ENCODE data around the gene CIDEC.

CIDEC gene

DNA sequence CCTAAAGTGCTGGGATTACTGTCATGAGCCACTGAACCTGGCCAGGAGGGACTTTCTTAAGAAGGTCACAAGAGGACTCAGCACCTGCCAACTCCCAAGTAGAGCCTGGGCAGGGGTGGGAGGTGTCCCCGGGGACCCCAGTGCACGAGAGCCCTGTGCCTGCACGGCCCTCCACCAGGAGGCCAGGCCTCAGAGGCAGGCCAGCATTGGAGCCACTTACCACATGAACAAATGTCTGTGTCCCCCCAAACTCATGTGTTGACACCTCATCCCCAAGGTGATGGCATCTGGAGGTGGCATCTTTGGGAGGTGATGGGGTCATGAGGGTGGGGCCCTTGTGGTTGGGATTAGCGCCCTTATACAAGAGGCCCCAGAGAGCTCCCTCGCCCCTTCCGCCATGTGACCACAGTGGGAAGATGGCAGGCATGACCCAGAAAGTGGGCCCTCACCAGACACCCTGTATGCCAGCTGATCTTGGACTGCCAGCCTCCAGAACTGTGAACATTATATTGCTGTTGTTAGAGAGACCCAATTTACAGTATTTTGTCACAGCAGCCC is 33.0 kb downstream of the CIDEC start:
- no peak for DNase-seq (ENCODE audit: low read depth in 2 of 2)

DNA sequence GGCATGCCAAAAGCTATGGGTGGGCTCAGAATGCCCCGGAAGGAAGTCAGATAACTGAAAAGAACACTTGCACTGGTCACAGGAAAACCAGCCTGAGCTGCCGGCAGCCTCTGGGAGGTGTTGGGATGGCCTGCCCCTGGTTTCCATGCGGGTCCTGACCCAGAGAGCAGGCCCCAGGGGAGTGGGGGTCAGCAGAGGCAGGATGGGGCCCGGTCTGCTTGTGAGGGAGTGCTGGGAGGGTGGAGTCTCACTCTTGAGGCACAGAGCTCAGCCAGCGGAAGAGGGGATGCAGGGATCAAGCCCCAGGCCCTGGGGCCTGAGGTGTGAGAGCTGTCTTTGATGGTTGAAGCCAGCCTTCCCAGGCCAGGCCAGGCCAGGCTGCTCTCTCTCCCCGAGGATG is 33.8 kb downstream of the CIDEC start:
- DNase-seq (ENCODE audit: low read depth in 2 of 2), result no peak

DNA sequence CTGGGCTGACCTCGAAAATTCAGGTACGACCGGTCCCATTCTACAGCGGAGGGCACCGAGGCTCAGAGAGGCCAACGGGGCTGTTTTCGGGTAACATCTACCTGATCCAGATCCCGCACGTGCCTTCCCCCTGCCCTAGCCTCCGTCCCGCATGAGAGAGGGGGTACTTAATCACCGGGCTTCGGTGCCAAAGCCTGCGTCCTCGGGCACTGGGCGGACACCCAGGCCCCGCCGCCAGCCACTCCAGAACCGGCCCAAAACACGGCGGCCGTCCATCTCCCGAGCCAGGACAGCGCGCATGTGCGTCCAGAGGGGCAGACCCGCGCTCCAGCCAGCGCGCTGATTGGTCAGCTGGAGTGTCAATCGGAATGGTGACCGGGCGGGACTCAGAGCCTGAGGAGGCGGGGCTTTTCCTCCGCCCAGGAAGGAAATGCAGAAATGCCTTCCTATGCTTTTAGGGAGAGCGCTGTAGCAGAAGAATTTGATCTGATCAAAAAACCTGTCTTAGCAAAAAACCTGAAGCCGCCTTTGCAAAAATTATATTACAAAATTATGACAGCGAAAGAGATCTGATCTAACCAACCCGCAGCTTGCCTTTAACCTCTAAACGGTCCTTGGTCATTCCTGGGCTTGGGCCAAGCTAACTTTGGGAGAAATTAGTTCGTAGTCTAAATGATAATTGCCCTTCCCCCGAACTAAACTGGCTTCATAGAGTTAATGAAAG is 36.2 kb downstream of the CIDEC start, which contains the start of gene RPUSD3:
TSS of gene RPUSD3 (minus strand) at position 294 of the 724 bp plus-strand sequence. CDS start at position 276, 18 bp downstream.
- peak; percentile 91 to 92 for DNase-seq (ENCODE audit: low read depth in 2 of 2)

DNA sequence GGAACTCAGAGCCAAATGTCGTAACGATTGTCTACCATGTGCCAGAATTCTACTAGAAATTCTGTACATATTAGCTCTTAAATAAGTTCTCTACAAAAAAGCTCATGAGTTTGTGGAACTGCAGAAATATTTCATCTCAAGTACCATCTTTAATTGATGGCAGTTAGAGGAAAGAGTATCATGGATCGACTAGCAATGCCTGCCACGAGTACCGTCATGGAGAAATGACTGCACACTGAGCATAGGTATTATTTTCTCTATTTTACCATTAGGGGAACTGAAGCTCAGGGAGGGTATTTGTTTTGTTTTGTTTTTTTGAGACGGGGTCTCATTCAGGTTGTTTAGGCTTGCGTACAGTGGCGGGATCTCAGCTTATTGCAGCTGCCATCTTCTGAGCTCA is 39.0 kb downstream of the CIDEC start:
- no peak for DNase-seq (ENCODE audit: low read depth in 2 of 2)

DNA sequence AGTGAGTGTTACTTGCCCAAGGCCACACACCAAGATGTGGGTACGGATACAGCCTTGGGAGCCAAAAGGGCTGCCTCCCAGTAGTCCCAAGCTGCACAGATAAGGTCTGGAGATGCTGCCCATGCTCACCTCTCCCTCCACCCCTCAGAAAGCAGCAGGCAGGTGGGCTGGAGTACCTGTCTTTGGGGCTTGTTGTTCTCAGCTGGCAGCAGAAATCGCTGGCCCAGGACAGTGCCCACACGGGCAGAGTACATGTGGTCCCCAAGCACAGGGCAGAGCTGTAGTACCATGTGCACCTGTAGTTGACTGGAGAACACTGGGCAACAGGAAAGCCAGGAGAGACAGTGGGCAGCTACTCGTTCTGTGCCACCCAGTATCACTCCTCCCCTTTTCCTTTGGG is 41.2 kb downstream of the CIDEC start:
- DNase-seq (ENCODE audit: low read depth in 2 of 2), result no peak

DNA sequence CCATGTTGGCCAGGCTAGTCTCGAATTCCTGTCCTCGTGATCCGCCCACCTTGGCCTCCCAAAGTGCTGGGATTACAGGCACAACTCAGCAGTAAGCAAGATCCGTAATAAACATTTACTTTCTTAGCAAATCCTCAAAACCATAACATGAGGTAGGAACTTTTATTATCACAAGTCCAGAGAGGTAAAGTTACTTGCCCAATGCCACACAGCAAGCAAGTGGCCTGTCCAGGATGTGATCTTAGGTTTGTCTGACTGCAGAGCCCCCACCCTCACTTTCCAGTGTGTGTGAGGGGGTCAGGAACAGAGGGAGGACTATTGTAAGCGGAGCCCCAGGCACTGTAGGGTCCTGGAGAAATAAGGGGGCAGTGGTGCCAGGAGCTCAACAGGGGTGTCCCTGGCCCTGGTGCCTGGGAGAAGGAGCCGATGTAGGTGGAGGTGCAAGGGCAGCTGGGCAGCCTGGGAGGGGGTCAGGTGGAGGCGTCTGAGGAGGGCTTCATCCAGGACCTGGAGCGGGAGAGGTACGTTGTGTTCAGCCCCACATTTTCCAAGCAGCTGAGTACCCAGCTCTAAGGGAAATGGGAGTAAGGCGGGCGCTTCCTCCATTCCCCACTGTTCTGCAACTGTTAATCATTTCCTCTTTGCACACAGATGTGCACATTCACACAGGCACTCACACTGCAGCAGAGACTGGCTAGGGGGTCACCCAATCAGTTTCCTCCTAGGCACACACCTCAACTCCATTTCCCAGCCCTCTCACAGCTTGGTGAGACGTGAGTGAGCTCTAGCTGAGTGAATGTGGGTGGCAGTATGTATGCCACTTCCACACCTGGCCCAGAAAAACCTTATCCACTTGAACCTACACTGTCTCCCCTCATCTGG is 42.1 kb downstream of the CIDEC start:
- DNase-seq (ENCODE audit: low read depth in 2 of 2), result no peak

DNA sequence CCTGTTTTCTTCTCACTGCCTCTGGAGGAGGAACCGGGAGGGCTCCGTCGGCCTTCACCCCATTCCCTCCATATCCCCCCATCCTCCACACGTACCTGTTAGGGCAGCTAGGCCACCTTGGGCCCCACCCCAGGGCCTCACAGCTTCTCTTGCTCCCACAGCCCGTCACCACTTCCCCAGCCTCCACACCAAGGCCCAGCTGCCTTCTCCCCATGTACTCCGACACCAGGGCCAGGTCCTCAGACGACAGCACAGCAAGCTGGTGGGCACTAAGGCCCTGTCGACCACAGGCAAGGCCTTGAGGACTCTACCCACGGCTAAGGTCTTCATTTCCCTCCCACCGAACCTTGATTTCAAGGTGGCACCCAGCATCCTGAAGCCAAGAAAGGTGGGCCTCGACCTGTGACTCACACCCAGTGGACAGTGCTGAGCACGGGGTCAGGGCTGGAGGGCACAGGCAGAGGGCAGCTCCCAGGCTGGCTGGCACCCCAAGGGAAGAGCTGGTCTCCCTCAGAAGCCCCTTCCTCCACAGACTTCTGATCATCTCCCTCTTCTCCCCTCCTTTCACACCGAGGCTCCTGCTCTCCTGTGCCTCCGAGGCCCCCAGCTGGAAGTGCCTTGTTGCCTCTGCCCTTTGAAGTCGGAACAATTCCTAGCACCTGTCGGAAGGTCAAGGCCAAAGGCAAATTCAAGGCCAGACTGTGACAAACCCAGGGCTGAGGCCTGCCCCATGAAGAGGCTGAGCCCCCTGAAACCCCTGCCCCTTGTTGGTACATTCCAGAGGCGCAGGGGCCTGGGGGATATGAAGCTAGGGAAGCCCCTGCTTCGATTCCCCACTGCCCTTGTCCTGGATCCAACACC is 45.3 kb downstream of the CIDEC start:
- no peak for DNase-seq (ENCODE audit: low read depth in 2 of 2)

DNA sequence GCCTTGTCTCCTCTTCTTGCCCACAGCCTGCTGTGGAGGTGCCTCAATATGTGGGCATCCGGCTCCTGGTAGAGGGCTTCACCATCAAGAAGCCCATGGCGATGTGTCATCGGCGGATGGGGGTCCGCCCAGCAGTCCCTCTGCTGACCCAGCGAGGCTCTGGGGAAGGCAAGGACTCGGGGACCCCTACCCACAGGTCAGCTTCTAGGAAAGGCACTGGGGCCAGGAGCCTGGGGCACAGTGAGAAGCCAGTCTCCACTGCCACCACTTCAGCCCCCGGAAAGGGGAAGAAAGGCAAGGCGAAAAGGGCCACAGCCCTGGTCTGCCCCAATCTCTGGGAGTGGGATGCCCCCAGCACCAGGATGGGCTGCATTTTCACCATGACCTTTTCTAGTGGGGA is 47.0 kb downstream of the CIDEC start:
- DNase-seq (ENCODE audit: low read depth in 2 of 2), result no peak

DNA sequence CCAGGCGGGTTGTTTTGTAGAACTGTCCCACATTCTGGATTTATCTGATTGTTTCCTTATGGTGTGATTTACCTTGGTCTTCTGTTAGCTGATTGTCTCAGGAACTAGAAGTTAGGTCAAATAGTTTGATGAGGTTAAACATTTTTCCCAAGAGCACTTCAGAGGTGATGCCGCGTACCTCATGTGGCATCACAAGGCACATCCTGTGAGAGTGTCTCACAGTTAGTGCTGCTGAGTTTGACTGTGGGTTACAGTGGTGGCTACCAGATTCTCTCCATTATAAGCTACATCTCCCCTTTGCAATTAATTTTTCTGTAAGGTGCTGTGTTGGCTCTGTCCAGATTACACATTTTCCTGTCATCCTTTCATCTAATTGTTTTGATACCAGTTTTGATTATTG is 48.8 kb downstream of the CIDEC start:
- DNase-seq (ENCODE audit: low read depth in 2 of 2), result no peak

DNA sequence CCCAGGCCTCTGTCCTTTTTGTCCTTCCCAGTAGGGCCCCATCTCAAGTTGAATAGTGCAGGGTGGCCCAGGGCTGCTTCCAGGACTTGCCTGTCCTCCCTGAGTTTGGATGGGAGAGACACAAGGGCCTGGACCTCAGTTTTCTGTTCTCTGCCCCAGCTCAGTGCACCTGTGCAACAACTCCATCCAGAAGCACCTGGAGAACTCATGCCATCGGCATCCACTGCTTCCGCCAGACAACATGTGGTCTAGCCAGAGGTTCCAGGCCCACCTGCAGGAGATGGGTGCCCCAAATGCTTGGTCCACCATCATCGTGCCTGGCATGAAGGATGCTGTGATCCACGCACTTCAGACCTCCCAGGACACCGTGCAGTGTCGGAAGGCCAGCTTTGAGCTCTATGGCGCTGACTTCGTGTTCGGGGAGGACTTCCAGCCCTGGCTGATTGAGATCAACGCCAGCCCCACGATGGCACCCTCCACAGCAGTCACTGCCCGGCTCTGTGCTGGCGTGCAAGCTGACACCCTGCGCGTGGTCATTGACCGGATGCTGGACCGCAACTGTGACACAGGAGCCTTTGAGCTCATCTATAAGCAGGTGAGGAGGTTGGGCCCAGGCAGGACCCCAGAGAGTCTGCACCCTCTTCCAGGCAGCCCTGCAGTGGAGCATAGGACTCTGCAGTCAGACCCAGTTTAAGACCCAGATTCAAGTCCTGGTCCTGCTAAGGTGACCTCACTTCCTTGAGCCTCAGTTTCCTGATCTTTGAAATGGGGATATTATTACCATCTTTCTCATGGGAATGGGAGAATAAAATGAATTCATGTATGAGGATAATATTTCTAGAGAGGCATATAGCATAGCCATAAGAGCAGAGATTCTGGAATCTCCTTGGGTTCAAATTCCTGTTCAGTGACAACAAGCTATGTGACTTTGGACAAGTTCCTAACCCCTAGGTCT is 51.0 kb downstream of the CIDEC start:
- DNase-seq (ENCODE audit: low read depth in 2 of 2), result no peak

DNA sequence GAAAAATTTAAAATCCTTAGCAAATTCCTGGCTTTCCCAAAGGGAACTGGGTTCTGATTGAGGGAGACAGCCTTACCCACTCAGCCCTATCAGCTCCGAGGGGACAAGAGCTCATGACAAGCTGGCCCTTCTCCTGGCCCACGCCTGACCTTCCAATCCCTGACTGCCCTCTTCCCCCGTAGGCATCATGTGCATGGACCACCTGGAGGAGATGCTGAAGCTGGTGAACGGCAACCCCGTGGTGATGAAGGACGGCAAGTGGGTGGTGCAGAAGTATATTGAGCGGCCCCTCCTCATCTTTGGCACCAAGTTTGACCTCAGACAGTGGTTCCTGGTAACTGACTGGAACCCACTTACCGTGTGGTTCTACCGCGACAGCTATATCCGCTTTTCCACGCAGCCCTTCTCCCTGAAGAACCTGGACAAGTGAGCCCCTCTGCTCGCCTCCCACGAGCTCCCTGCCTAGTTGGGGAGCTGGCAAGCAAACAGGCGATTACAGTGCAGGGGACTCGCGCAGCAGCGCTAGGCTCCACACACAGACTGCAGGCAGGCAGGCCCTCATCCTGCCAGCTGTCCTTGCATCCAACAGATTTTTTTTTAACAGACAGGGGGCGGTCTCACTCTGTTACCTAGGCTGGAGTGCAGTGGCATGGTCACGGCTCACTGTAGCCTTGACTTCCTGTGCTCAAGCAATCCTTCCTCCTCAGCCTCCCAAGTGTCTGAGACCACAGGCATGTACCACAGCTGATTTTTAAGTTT is 53.1 kb downstream of the CIDEC start:
- no peak for DNase-seq (ENCODE audit: low read depth in 2 of 2)

DNA sequence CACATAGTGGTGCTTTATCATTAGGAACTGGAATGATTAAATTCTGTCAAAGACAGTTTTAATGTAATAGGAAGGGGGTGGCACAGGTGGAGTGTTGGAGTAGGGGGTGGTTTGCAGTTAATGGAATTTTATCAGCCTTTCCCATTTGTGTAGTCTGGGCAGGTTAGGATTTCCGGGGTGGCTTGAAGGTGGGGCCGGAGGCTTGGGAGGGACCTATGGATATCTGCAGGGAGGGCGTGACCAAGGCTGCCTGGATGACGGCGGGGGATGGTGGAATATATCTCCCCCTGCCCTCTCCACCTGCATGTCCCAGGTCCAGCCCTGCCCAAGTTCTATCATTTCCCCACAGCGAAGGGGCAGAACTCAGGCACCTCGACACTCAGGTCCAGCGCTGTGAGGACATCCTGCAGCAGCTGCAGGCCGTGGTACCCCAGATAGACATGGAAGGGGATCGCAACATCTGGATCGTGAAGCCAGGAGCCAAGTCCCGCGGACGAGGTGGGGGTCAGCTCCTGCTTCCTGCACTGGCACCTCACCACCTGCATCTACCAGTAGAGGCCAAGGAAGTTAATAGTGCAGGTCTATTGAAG is 54.5 kb downstream of the CIDEC start:
- DNase-seq (ENCODE audit: low read depth in 2 of 2), result no peak

DNA sequence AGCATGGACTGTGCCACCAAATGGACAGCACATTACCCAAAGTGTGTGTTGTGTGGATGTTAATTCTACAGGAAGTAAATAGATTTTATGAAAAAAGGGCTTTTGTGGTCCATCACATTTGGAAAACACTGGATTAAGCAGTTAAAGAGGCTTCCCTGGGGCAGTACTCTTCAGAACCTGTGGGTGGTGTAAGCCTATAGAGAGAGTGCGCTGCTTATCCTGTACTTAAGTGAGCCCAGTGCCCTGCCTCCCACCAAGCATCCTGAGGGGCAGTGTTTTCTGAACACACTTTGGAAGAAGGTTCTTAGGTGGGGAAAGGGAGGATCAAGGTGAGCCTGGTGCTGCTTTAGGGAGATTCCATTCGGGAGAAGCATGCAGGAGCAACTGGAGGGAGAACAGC is 59.1 kb downstream of the CIDEC start:
- DNase-seq (ENCODE audit: low read depth in 2 of 2), result no peak

DNA sequence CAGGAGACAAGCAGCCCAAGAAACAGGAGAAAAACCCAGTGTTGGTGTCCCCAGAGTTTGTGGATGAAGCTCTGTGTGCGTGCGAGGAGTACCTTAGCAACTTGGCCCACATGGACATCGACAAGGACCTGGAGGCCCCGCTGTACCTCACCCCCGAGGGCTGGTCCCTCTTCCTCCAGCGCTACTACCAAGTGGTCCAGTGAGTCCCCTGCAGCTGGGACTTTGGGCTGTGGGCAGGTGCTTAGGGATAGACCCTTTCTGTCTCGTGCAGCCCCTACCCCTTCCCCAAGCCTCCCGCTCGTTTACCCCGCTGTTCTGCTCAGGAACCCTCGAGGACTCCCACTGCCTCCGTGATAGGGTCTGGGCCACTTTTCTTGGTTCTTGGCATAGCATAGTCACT is 59.5 kb downstream of the CIDEC start:
- DNase-seq (ENCODE audit: low read depth in 2 of 2), result no peak

DNA sequence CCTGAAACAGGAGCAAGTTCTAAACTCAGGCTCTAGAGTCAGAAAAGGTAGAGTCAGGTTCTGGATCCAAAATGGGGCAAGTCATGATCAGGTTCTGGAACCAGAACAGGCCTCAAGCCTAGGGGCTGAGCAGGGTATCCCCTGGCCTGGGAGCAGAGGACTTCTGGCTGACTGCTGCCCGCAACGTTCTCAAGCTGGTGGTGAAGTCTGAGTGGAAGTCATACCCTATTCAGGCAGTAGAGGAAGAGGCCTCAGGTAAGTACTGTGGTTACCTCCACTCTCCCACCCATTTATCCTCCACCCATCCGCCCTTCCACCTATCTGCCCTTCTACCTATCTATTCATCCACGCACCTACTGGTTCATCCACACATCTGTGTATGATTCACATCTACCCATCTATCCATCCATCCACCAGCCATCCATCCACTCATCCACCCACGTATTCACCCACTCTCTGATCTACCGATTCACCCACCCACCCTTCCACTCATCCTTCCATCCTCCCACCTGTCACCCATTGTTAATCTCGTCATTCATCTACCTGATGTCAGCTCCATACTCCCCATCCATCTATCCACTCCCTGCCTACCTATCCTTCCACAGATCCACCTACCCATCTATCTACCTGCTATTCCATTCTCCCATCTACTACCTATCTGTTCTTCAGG is 61.3 kb downstream of the CIDEC start:
- DNase-seq (ENCODE audit: low read depth in 2 of 2), result no peak

DNA sequence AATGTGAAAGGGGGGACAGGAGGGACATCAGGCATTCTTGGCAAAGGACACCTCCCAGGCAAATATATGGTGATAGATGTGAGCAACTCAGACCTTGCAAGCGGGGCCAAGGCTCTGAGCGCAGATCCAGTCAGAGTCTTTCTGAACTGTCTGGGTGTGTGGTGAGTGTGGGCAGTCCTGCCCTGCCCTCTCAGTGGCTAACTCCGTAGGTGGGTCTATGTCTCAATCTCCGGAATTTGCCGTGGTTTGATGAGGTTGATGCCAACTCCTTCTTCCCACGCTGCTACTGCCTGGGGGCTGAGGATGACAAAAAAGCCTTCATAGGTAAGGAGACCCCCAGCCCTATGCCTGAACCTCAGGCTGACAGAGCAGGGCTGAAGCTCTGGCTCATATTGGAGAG is 62.6 kb downstream of the CIDEC start:
- no peak for DNase-seq (ENCODE audit: low read depth in 2 of 2)

Data from fibroblast of skin of left quadriceps (primary cell).